Measurements from ENCODE around the gene KRT86.
"Not testable (repeated sequence)": the region's sequence is repeated elsewhere in the genome, so short reads cannot be mapped to it uniquely, and the experiment has no call there.

Gene KRT86

GRCh38 chr12:52252728-52253343, 21.6 kb upstream of the KRT86 start:
- no peak for DNase-seq

GRCh38 chr12:52253391-52254179, 20.9 kb upstream of the KRT86 start:
- no peak for DNase-seq

GRCh38 chr12:52254180-52254964, 20.1 kb upstream of the KRT86 start:
- DNase-seq: no peak

GRCh38 chr12:52254965-52255751, 19.3 kb upstream of the KRT86 start:
- no peak for DNase-seq

- DNase-seq: no peak
These were observed 18.4 kb upstream of the KRT86 start for GRCh38 chr12:52255926-52256583.

GRCh38 chr12:52256584-52256935, 17.9 kb upstream of the KRT86 start:
- no peak for DNase-seq

GRCh38 chr12:52257074-52257551, 17.3 kb upstream of the KRT86 start:
- no peak for DNase-seq

- not testable (repeated sequence) for DNase-seq
These were observed 16.5 kb upstream of the KRT86 start for GRCh38 chr12:52257922-52258321.

- no peak for DNase-seq
These were observed 16.0 kb upstream of the KRT86 start for GRCh38 chr12:52258335-52258901.

GRCh38 chr12:52259657-52260243, 14.7 kb upstream of the KRT86 start:
- no peak for DNase-seq

GRCh38 chr12:52260361-52261207, 13.9 kb upstream of the KRT86 start:
- no peak for DNase-seq

- DNase-seq: no peak
These were observed 13.3 kb upstream of the KRT86 start for GRCh38 chr12:52261208-52261484.

GRCh38 chr12:52262286-52262685, 12.2 kb upstream of the KRT86 start:
- DNase-seq: no peak

- no peak for DNase-seq
These were observed 10.5 kb upstream of the KRT86 start for GRCh38 chr12:52263761-52264434.

- DNase-seq: no peak
These were observed 10.0 kb upstream of the KRT86 start for GRCh38 chr12:52264435-52264825.

GRCh38 chr12:52266514-52266913, 7.9 kb upstream of the KRT86 start:
- no peak for DNase-seq

GRCh38 chr12:52267266-52267665, 7.2 kb upstream of the KRT86 start:
- no peak for DNase-seq

GRCh38 chr12:52267699-52268098, 6.7 kb upstream of the KRT86 start:
- no peak for DNase-seq

GRCh38 chr12:52268212-52268611, 6.2 kb upstream of the KRT86 start:
- DNase-seq: no peak

- no peak for DNase-seq
These were observed 3.8 kb upstream of the KRT86 start for GRCh38 chr12:52270541-52271070.
